Activated CD8-positive, alpha-beta memory T cell treated with anti-CD3 and anti-CD28 coated beads, Interleukin-2, amount 50 U/mL, for 1 hour (primary cell): ENCODE data around the gene ETDB.
"Not testable (repeated sequence)": the region's sequence is repeated elsewhere in the genome, so short reads cannot be mapped to it uniquely, and the experiment has no call there.

Source experiments
- DNase-seq: peaks from one replicate; pipeline ENCODE4 v3.0.0-alpha.2; 2020; ENCODE audit errors: extremely low read depth

Gene ETDB

GRCh38 chrX:135120056-135120576, at the start of gene ETDB:
Gene ETDB (minus strand): TSS chrX:135120526. CDS start chrX:135119261, 1,265 bp downstream.
- DNase-seq: not testable (repeated sequence)

GRCh38 chrX:135169534-135169933, 49.2 kb upstream of the ETDB start:
- not testable (repeated sequence) for DNase-seq

GRCh38 chrX:135168486-135168885, 48.2 kb upstream of the ETDB start:
- DNase-seq: no peak

- not testable (repeated sequence) for DNase-seq
These were observed 34.4 kb upstream of the ETDB start for GRCh38 chrX:135154688-135155087.

- DNase-seq: not testable (repeated sequence)
These were observed 5.8 kb upstream of the ETDB start for GRCh38 chrX:135126145-135126544.

- not testable (repeated sequence) for DNase-seq
These were observed 4.3 kb downstream of the ETDB start for GRCh38 chrX:135116064-135116463.

- no peak for DNase-seq
These were observed 5.9 kb downstream of the ETDB start for GRCh38 chrX:135114392-135114791.

GRCh38 chrX:135112743-135113142, 7.6 kb downstream of the ETDB start:
- DNase-seq: no peak

- no peak for DNase-seq
These were observed 8.1 kb downstream of the ETDB start for GRCh38 chrX:135112096-135112729.

GRCh38 chrX:135109554-135109953, 10.8 kb downstream of the ETDB start:
- DNase-seq: no peak

- DNase-seq: no peak
These were observed 20.9 kb downstream of the ETDB start for GRCh38 chrX:135099493-135099783.

- not testable (repeated sequence) for DNase-seq
These were observed 23.1 kb downstream of the ETDB start for GRCh38 chrX:135097196-135097744.

GRCh38 chrX:135095715-135096114, 24.6 kb downstream of the ETDB start:
- DNase-seq: no peak

- DNase-seq: no peak
These were observed 25.6 kb downstream of the ETDB start for GRCh38 chrX:135094726-135095125.

- DNase-seq: no peak
These were observed 31.2 kb downstream of the ETDB start for GRCh38 chrX:135089126-135089525.

GRCh38 chrX:135087867-135088266, 32.5 kb downstream of the ETDB start:
- no peak for DNase-seq

GRCh38 chrX:135086197-135086854, 34.0 kb downstream of the ETDB start:
- no peak for DNase-seq

- no peak for DNase-seq
These were observed 38.5 kb downstream of the ETDB start for GRCh38 chrX:135081693-135082404.
